Large intestine (tissue), 3 donors: ENCODE results near the gene PTPN4. TPM values are rescaled to one million over a fixed set of nuclear protein-coding genes. Genes with fewer than 3 reads are reported as not detected.
"Not testable (repeated sequence)": the region's sequence is repeated elsewhere in the genome, so short reads cannot be mapped to it uniquely, and the experiment has no call there.

Experiments
- DNase-seq, 2 donors: peaks; one replicate each; pipeline versions ENCODE4 v3.0.0 to v3.0.0-alpha.2; 2013
- H3K27ac ChIP-seq: one replicate; pipeline ENCODE4 v1.5.1; 2013; ENCODE audit warnings: low read length
- H3K27me3 ChIP-seq: 2 replicates; pipeline ENCODE4 v1.6.1; 2013; ENCODE audit warnings: low read length; ENCODE audit not compliant: control insufficient read depth, insufficient read depth
- H3K36me3 ChIP-seq: 2 replicates; pipeline ENCODE4 v1.6.1; 2013; ENCODE audit warnings: low read length; ENCODE audit not compliant: control insufficient read depth, insufficient read depth
- H3K4me1 ChIP-seq: one replicate; pipeline ENCODE4 v1.6.1; 2013; ENCODE audit warnings: low read length; ENCODE audit not compliant: control insufficient read depth, insufficient read depth
- H3K4me3 ChIP-seq: one replicate; pipeline ENCODE4 v1.5.1; 2013; ENCODE audit warnings: low read length
- H3K9me3 ChIP-seq: one replicate; pipeline ENCODE4 v1.6.1; 2013; ENCODE audit warnings: mild to moderate bottlenecking, low read depth, low read length, moderate library complexity; ENCODE audit not compliant: control insufficient read depth
- WGBS: methylation state at CpG from one replicate; pipeline ENCODE4 v1.1.5; 2013; ENCODE audit warnings: low lambda C conversion rate; ENCODE audit not compliant: insufficient coverage; 5-methylcytosine and 5-hydroxymethylcytosine counted together
- polyA plus RNA-seq: library from polyadenylated mRNA; unstranded; fragments of 120-200 nt; gene quantifications from one replicate; pipeline ENCODE4 v1.2.1, GENCODE V29; 2013

PTPN4 gene
- polyA plus RNA-seq, 1 donor: 13.3 TPM

- no peak for DNase-seq
- Histone ChIP-seq H3K4me3 (no peak overlapping the region), H3K4me1 (no peaks in the 10 kb centered on the region), H3K27me3 (no peaks in the 10 kb centered on the region), H3K27ac (no peak overlapping the region), H3K9me3 (no peaks in the 10 kb centered on the region), H3K36me3 (peaks cover 2% of the 10 kb centered on the region)
- WGBS: no CpG with 5 or more reads among the region's 5 CpGs
Observed at GRCh38 chr2:119784876-119785275, 25.2 kb downstream of the PTPN4 start.

GRCh38 chr2:119786295-119786694, 26.6 kb downstream of the PTPN4 start:
- H3K27me3 ChIP-seq: no peaks in the 10 kb centered on the region
- H3K36me3 ChIP-seq: peaks cover 2% of the 10 kb centered on the region
- 100% methylated on average over 1 of the region's 1 CpG for WGBS
- no peak overlapping the region for H3K27ac ChIP-seq
- no peaks in the 10 kb centered on the region for H3K4me1 ChIP-seq
- no peak for DNase-seq
- H3K9me3 ChIP-seq: peaks cover 9% of the 10 kb centered on the region
- no peak overlapping the region for H3K4me3 ChIP-seq

- Histone ChIP-seq H3K27me3 (no peaks in the 10 kb centered on the region), H3K4me1 (no peaks in the 10 kb centered on the region), H3K36me3 (peaks cover 2% of the 10 kb centered on the region), H3K27ac (no peak overlapping the region), H3K4me3 (no peak overlapping the region), H3K9me3 (peaks cover 13% of the 10 kb centered on the region)
- WGBS: 100% methylated on average over 1 of the region's 1 CpG
- no peak for DNase-seq
Observed at GRCh38 chr2:119788752-119789151, 29.0 kb downstream of the PTPN4 start.

GRCh38 chr2:119790466-119790865, 30.7 kb downstream of the PTPN4 start:
- Histone ChIP-seq H3K9me3 (peaks cover 29% of the 10 kb centered on the region), H3K4me3 (no peak overlapping the region), H3K27ac (no peak overlapping the region), H3K36me3 (peaks cover 9% of the 10 kb centered on the region), H3K4me1 (no peaks in the 10 kb centered on the region), H3K27me3 (no peaks in the 10 kb centered on the region)
- DNase-seq: no peak

GRCh38 chr2:119792907-119793312, 33.2 kb downstream of the PTPN4 start:
- no peak for DNase-seq
- WGBS: no CpG with 5 or more reads among the region's 8 CpGs
- H3K4me1 ChIP-seq: no peaks in the 10 kb centered on the region
- peaks cover 7% of the 10 kb centered on the region for H3K36me3 ChIP-seq
- H3K9me3 ChIP-seq: peaks cover 34% of the 10 kb centered on the region
- H3K27me3 ChIP-seq: no peaks in the 10 kb centered on the region
- H3K4me3 ChIP-seq: no peak overlapping the region
- H3K27ac ChIP-seq: no peak overlapping the region

GRCh38 chr2:119794237-119794636, 34.5 kb downstream of the PTPN4 start:
- peaks cover 34% of the 10 kb centered on the region for H3K9me3 ChIP-seq
- H3K27ac ChIP-seq: no peak overlapping the region
- DNase-seq: no peak
- H3K4me1 ChIP-seq: no peaks in the 10 kb centered on the region
- no peak overlapping the region for H3K4me3 ChIP-seq
- H3K27me3 ChIP-seq: no peaks in the 10 kb centered on the region
- WGBS: no CpG with 5 or more reads among the region's 9 CpGs
- H3K36me3 ChIP-seq: peaks cover 7% of the 10 kb centered on the region

GRCh38 chr2:119795309-119796303, 35.9 kb downstream of the PTPN4 start:
- no CpG with 5 or more reads among the region's 22 CpGs for WGBS
- H3K36me3 ChIP-seq: peaks cover 7% of the 10 kb centered on the region
- no peaks in the 10 kb centered on the region for H3K27me3 ChIP-seq
- no peaks in the 10 kb centered on the region for H3K4me1 ChIP-seq
- H3K9me3 ChIP-seq: peaks cover 33% of the 10 kb centered on the region
- no peak overlapping the region for H3K4me3 ChIP-seq
- no peak overlapping the region for H3K27ac ChIP-seq
- DNase-seq: no peak

GRCh38 chr2:119800376-119800902, 40.7 kb downstream of the PTPN4 start:
- no peaks in the 10 kb centered on the region for H3K27me3 ChIP-seq
- H3K9me3 ChIP-seq: peaks cover 6% of the 10 kb centered on the region
- 100% methylated on average over 1 of the region's 1 CpG for WGBS
- H3K36me3 ChIP-seq: no peaks in the 10 kb centered on the region
- no peak overlapping the region for H3K27ac ChIP-seq
- no peaks in the 10 kb centered on the region for H3K4me1 ChIP-seq
- H3K4me3 ChIP-seq: no peak overlapping the region
- no peak for DNase-seq

- Histone ChIP-seq H3K9me3 (no peaks in the 10 kb centered on the region), H3K4me3 (no peak overlapping the region), H3K27ac (no peak overlapping the region), H3K27me3 (no peaks in the 10 kb centered on the region), H3K4me1 (no peaks in the 10 kb centered on the region), H3K36me3 (no peaks in the 10 kb centered on the region)
- no CpG with 5 or more reads among the region's 7 CpGs for WGBS
- no peak for DNase-seq
Observed at GRCh38 chr2:119801040-119801439, 41.3 kb downstream of the PTPN4 start.

- not testable (repeated sequence) for H3K9me3 ChIP-seq, H3K36me3 ChIP-seq, H3K27ac ChIP-seq, H3K27me3 ChIP-seq, DNase-seq, H3K4me3 ChIP-seq, H3K4me1 ChIP-seq
- no CpG with 5 or more reads among the region's 10 CpGs for WGBS
Observed at GRCh38 chr2:119801989-119802388, 42.3 kb downstream of the PTPN4 start.
